SU-DHL-6 (cell line): ENCODE measurements around the gene TTC9B.

Experiments used
- H2AFZ ChIP-seq: fragments of 200-600 bp; sonication (generic); 2 replicates; pipeline ENCODE4 v1.6.1; 2014; ENCODE audit warnings: low read depth, mild to moderate bottlenecking, moderate library complexity, mixed read lengths, antibody characterized with exemption, low read length; ENCODE audit not compliant: severe bottlenecking
- H3F3A ChIP-seq: fragments of 200-600 bp; shearing (Covaris generic); 2 replicates; pipeline ENCODE4 v1.6.0; 2016; ENCODE audit warnings: antibody characterized with exemption, mild to moderate bottlenecking; ENCODE audit not compliant: insufficient read depth
- H3K27ac ChIP-seq: fragments of 200-600 bp; sonication (generic); 2 replicates; pipeline ENCODE4 v1.5.1; 2016; ENCODE audit warnings: low read depth, mild to moderate bottlenecking, low read length, moderate library complexity, mixed read lengths
- H3K27me3 ChIP-seq: fragments of 200-600 bp; sonication (generic), shearing (Covaris generic); 2 replicates; pipeline ENCODE4 v1.6.0; 2014; ENCODE audit warnings: mild to moderate bottlenecking, low read length
- H3K36me3 ChIP-seq: fragments of 200-600 bp; sonication (generic); 2 replicates; pipeline ENCODE4 v1.6.1; 2014; ENCODE audit warnings: mild to moderate bottlenecking, low read length, mixed read lengths
- H3K4me2 ChIP-seq: fragments of 300-600, 200-600 bp; shearing (Covaris generic), sonication (generic); 2 replicates; pipeline ENCODE4 v1.6.0; 2014; ENCODE audit warnings: low read length, low read depth, mild to moderate bottlenecking; ENCODE audit not compliant: poor library complexity, severe bottlenecking
- H3K4me3 ChIP-seq: fragments of 200-600 bp; sonication (generic); 2 replicates; pipeline ENCODE4 v1.5.1; 2014; ENCODE audit warnings: antibody characterized with exemption, low read length, mild to moderate bottlenecking, mixed read lengths; ENCODE audit not compliant: insufficient read depth, poor library complexity, severe bottlenecking
- H3K79me2 ChIP-seq: fragments of 200-600 bp; sonication (generic); 2 replicates; pipeline ENCODE4 v1.6.1; 2014; ENCODE audit warnings: mild to moderate bottlenecking, low read length, moderate library complexity; ENCODE audit not compliant: insufficient read depth
- H3K9ac ChIP-seq: fragments of 200-600 bp; sonication (generic); 2 replicates; pipeline ENCODE4 v1.7.0; 2014; ENCODE audit warnings: mild to moderate bottlenecking, low read length
- H3K9me2 ChIP-seq: fragments of 200-600 bp; sonication (generic); replicated peaks from 2 replicates; pipeline ENCODE4 v1.6.1; 2014; ENCODE audit warnings: low read length; ENCODE audit not compliant: insufficient read depth
- H3K9me3 ChIP-seq: fragments of 200-600 bp; sonication (generic); 2 replicates; pipeline ENCODE4 v1.6.1; 2014; ENCODE audit warnings: low read length, mixed read lengths; ENCODE audit not compliant: insufficient read depth
- H4K20me1 ChIP-seq: fragments of 200-600 bp; sonication (generic); 2 replicates; pipeline ENCODE4 v1.6.1; 2014; ENCODE audit warnings: low read depth, mild to moderate bottlenecking, antibody characterized with exemption, low read length, moderate library complexity, mixed read lengths
- CTCF ChIP-seq: fragments of 200-600 bp; sonication (generic); IDR thresholded peaks from one replicate; pipeline ENCODE4 v1.5.1; 2017; ENCODE audit warnings: antibody characterized with exemption, mild to moderate bottlenecking, low read length, moderate library complexity; ENCODE audit not compliant: insufficient read depth, poor library complexity, severe bottlenecking
- EZH2phosphoT487 ChIP-seq: fragments of 200-600 bp; sonication (generic), shearing (Covaris generic); conservative IDR thresholded peaks from 2 replicates; pipeline ENCODE4 v1.6.1; 2018; ENCODE audit warnings: mild to moderate bottlenecking, antibody characterized with exemption, low read length, moderate library complexity, mixed read lengths

Gene TTC9B

GRCh38 chr19:40247178-40247577 is 29.0 kb upstream of the TTC9B start:
- Histone ChIP-seq H2AFZ (no peak overlapping the region), H3K4me2 (no peak overlapping the region), H3K36me3 (no peaks in the 10 kb centered on the region), H3F3A (no peaks in the 10 kb centered on the region), H4K20me1 (no peaks in the 10 kb centered on the region), H3K4me3 (no peak overlapping the region), H3K27me3 (no peaks in the 10 kb centered on the region), H3K9ac (no peak overlapping the region), H3K79me2 (peaks cover 10% of the 10 kb centered on the region; the same call in 1 of the 2 replicates), H3K9me3 (no peaks in the 10 kb centered on the region), H3K27ac (no peak overlapping the region), H3K9me2 (no peaks in the 10 kb centered on the region)
- TF ChIP-seq EZH2phosphoT487 (no peak), CTCF (no peak)

GRCh38 chr19:40246292-40247073 is 28.3 kb upstream of the TTC9B start:
- no peak overlapping the region for H3K4me3 ChIP-seq
- no peaks in the 10 kb centered on the region for H3K9me3 ChIP-seq
- no peaks in the 10 kb centered on the region for H3K36me3 ChIP-seq
- no peaks in the 10 kb centered on the region for H3K9me2 ChIP-seq
- H2AFZ ChIP-seq: no peak overlapping the region
- no peaks in the 10 kb centered on the region for H4K20me1 ChIP-seq
- H3K4me2 ChIP-seq: no peak overlapping the region
- no peaks in the 10 kb centered on the region for H3K27me3 ChIP-seq
- no peak for TF ChIP-seq CTCF
- no peak for TF ChIP-seq EZH2phosphoT487
- no peaks in the 10 kb centered on the region for H3F3A ChIP-seq
- H3K27ac ChIP-seq: no peak overlapping the region
- no peak overlapping the region for H3K9ac ChIP-seq
- H3K79me2 ChIP-seq: peaks cover 8% of the 10 kb centered on the region; the same call in 1 of the 2 replicates

DNA sequence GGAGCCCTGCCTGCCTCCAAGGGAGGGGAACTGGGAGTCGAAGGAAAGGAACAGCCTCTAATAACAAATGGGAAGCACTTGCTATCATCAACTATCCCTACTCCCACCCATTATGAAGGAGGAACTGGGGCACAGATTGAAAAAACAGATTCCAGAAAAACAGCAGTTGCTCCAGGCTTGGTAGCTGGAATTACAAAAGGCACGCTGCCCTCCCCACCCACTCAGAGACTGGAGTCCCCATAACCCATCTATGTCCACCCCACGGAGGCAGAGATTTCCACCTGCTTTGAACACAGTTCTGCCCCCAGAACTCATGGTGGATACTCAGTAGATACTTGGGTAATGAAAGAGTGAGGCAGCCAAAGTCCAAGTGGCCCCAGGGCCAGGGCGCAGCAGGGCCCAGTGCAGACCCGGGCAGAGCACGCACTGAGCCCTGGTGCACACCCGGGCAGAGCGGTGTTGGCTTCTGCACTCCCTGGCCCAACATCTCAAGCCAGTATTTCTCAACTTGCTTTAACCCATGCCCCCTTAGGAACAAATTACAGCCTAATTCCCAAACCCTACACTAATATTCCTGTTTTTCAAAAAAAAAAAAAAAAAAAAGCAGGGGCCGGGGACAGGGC is 27.4 kb upstream of the TTC9B start:
- no peaks in the 10 kb centered on the region for H3K9me2 ChIP-seq
- H3K9ac ChIP-seq: no peak overlapping the region
- no peak for TF ChIP-seq CTCF
- TF ChIP-seq EZH2phosphoT487: no peak
- H2AFZ ChIP-seq: no peak overlapping the region
- H3K27me3 ChIP-seq: no peaks in the 10 kb centered on the region
- H3K9me3 ChIP-seq: no peaks in the 10 kb centered on the region
- H3K79me2 ChIP-seq: peaks cover 8% of the 10 kb centered on the region; the same call in 1 of the 2 replicates
- no peaks in the 10 kb centered on the region for H3K36me3 ChIP-seq
- no peak overlapping the region for H3K4me2 ChIP-seq
- no peak overlapping the region for H3K27ac ChIP-seq
- H4K20me1 ChIP-seq: no peaks in the 10 kb centered on the region
- H3K4me3 ChIP-seq: no peak overlapping the region
- H3F3A ChIP-seq: no peaks in the 10 kb centered on the region
